Stimulated activated naive CD8-positive, alpha-beta T cell treated with anti-CD3 and anti-CD28 coated beads, Interleukin-15, Interleukin-2, amounts not matched to agents 100 ng/mL and 50 ng/mL, for 24 hours (primary cell): Measurements from ENCODE around the gene MALAT1.
"Not testable (repeated sequence)": the region's sequence is repeated elsewhere in the genome, so short reads cannot be mapped to it uniquely, and the experiment has no call there.

ENCODE experiments used
- H3K27ac Mint-ChIP-seq: one replicate; pipeline ENCODE4 v1.8.0; 2021; ENCODE audit warnings: mild to moderate bottlenecking, mixed read lengths
- H3K27me3 Mint-ChIP-seq: one replicate; pipeline ENCODE4 v1.8.0; 2021; ENCODE audit warnings: mixed read lengths
- H3K36me3 Mint-ChIP-seq: one replicate; pipeline ENCODE4 v1.8.0; 2021; ENCODE audit warnings: low read depth, mixed read lengths
- H3K4me1 Mint-ChIP-seq: one replicate; pipeline ENCODE4 v1.8.0; 2021; ENCODE audit warnings: low read depth, mixed read lengths
- H3K4me3 Mint-ChIP-seq: one replicate; pipeline ENCODE4 v1.8.0; 2021; ENCODE audit warnings: mild to moderate bottlenecking, mixed read lengths
- H3K9me3 Mint-ChIP-seq: one replicate; pipeline ENCODE4 v1.8.0; 2021; ENCODE audit warnings: mixed read lengths

MALAT1 gene

DNA sequence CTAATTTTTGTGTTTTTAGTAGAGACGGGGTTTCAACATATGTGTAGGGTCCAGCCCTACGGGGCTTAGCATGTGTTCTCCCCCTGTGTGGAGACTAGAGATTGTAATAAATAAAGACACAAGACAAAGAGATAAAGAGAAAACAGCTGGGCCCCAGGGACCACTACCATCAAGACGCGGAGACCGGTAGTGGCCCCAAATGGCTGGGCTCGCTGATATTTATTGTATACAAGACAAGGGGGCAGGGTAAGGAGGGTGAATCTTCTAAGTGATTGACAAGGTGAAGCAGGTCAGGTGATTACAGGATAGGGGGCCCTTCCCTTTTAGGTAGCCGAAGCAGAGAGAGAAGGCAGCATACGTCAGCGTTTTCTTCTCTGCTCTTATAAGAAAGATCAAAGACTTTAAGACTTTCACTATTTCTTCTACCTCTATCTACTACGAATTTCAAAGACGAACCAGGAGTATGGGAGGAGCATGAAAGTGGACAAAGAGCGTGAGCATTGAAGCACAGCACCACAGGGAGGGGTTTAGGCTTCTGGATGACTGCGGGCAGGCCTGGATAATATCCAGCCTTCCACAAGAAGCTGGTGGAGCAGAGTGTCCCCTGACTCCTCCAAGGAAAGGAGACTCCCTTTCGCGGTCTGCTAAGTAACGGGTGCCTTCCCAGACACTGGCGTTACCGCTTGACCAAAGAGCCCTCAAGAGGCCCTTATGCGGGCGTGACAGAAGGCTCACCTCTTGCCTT lies 23.1 kb downstream of the MALAT1 start:
- H3K27ac Mint-ChIP-seq, H3K9me3 Mint-ChIP-seq, H3K36me3 Mint-ChIP-seq, H3K27me3 Mint-ChIP-seq: not testable (repeated sequence)
- Mint-ChIP-seq H3K4me3 (peak overlapping the region; percentile 25), H3K4me1 (peaks cover 47% of the 10 kb centered on the region)

DNA sequence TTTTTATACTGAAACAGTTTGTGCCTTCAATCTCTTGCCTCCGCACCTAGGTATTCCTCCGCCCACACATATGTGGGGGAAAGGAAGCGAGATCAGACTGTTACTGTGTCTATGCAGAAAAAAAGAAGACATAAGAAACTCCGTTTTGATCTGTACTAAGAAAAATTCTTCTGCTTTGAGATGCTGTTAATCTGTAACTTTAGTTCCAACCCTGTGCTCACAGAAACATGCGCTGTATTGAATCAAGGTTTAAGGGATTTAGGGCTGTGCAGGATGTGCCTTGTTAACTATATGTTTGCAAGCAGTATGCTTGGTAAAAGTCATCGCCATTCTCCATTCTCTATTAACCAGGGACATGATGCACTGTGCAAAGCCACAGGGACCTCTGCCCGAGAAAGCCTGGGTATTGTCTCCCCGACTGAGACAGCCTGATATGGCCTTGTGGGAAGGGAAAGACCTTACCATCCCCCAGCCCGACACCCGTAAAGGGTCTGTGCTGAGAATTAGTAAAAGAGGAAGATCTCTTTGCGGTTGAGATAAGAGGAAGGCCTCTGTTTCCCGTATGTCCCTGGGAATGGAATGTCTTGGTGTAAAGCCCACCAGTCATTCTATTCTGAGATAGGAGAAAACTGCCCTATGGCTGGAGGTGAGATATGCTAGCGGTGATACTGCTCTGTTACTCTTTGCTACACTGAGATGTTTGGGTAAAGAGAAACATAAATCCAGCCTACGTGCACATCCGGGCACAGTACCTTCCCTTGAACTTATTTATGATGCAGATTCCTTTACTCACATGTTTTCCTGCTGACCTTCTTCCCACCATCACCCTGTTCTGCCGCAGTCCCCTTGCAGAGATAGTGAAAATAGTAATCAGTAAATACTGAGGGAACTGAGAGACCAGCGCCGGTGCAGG lies 24.1 kb downstream of the MALAT1 start:
- H3K27me3 Mint-ChIP-seq, H3K9me3 Mint-ChIP-seq, H3K36me3 Mint-ChIP-seq: not testable (repeated sequence)
- Mint-ChIP-seq H3K27ac (peak overlapping the region; percentile 78), H3K4me1 (peaks cover 49% of the 10 kb centered on the region), H3K4me3 (peak overlapping the region; percentile 75)

DNA sequence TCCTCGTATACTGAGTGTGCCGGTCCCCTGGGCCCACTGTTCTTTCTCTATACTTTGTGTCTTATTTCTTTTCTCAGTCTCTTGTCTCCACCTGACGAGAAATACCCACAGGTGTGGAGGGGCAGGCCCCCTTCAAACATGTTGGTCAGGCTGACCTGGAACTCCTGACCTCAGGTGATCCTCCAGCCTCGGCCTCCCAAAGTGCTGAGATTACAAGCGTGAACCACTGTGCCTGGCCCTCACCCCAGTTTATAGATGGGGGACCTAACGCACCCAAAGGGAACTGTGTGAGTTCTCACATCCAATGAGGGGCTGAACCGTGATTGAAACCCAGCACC lies 24.8 kb downstream of the MALAT1 start:
- not testable (repeated sequence) for H3K36me3 Mint-ChIP-seq, H3K9me3 Mint-ChIP-seq, H3K27me3 Mint-ChIP-seq
- Mint-ChIP-seq H3K27ac (peak overlapping the region; percentile 78), H3K4me3 (peak overlapping the region; percentile 75), H3K4me1 (peaks cover 50% of the 10 kb centered on the region)

DNA sequence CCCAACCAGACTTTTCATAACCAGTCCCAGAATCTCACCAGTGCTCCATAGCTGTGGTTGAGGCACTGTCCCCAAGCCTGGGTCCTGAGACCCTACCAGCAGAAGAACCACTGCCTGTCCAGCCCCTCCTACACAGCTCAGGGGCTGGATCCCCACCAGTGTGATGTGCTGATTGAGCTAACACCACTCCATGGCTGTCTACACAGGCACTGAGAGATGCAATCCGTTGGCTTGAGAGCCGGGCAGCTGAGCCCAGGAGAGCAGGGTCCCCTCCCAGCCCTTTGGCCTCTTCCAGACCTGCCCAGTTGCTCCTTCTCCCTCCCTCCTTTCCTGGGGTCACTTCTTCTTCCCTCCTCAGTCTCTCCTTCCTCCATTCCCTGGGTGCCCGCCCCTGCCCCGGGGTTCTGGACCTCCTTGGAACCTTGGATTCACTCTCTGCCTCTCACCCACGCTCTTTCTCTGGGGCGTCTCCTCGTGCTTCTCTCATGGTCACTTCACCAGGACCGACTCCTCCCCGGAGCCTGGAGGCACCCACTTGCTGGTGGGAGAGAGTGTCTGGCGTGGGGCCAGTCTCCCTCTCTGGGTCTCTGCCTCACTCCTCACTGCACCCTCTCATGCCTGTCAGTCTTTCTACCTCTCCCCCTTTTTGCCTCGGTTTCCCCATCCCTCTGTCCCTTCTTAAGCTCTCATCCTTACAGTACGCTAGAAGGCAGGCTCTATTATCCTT lies 25.3 kb downstream of the MALAT1 start:
- Mint-ChIP-seq H3K4me1 (peaks cover 54% of the 10 kb centered on the region), H3K36me3 (peaks cover 15% of the 10 kb centered on the region), H3K27ac (peak overlapping the region; percentile 79), H3K4me3 (peak overlapping the region; percentile 75), H3K27me3 (no peaks in the 10 kb centered on the region), H3K9me3 (no peaks in the 10 kb centered on the region)

DNA sequence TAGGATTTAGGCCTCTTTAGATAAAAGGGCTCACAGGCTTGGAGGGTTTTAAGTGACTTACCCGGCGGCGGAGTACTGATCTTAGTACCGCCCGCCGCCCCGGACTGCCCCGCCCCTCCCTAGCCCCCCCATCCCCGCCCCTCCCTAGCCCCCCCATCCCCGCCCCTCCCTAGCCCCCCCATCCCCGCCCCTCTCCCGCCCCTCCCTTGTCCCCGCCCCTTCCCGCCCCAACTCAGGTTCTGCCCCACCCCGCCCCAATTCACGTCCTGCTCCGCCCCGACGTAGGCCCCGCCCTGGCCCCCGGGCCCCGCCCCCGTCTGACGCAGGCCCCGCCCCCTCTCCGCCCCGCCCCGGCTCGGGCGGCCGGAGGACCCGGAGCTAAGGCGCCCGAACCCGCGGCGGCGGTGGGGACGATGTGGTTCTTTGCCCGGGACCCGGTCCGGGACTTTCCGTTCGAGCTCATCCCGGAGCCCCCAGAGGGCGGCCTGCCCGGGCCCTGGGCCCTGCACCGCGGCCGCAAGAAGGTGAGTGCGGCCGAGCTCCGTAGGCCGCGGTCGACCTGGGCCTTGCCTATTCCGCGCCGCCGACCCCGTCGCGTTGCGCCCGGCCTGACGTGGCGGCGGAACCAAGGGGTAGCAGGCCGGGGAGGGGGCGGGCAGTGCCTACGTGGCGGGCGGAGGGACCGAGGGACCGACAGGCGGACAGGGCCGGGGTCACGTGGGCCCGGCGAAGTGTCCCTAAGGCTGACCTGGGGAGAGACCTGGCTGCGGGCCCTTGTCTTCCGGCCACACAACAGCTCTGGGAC lies 26.1 kb downstream of the MALAT1 start, which contains the start of gene SCYL1:
Gene SCYL1, plus strand, starts transcription at position 343 of the 805 bp plus-strand sequence. Its CDS starts 71 bp downstream, at position 414.
- H3K27me3 Mint-ChIP-seq: no peaks in the 10 kb centered on the region
- peaks cover 18% of the 10 kb centered on the region for H3K36me3 Mint-ChIP-seq

DNA sequence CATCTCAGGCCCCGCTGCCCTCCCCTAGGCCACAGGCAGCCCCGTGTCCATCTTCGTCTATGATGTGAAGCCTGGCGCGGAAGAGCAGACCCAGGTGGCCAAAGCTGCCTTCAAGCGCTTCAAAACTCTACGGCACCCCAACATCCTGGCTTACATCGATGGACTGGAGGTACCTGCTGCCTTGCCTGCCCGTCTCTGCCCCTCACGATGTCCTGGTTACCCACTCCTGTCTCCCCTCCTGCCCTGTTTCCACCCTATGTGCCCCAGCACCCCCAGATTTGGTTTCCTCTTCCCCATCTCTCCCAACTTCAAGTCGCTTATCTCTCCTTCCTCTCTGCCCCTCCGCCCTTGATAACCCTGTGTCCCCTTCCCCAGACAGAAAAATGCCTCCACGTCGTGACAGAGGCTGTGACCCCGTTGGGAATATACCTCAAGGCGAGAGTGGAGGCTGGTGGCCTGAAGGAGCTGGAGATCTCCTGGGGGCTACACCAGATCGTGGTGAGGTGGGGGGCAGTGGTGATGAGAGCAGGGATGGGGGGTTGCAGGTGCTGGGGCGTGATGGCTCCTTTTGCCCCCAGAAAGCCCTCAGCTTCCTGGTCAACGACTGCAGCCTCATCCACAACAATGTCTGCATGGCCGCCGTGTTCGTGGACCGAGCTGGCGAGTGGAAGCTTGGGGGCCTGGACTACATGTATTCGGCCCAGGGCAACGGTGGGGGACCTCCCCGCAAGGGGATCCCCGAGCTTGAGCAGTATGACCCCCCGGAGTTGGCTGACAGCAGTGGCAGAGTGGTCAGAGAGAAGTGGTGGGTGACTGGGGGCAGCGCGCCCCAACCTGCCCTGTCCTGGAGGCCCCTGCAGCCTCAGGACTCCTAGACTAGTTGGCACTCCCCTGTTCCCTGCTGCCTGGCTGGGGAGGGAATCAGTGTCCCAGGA lies 27.0 kb downstream of the MALAT1 start:
- no peaks in the 10 kb centered on the region for H3K9me3 Mint-ChIP-seq
- H3K27ac Mint-ChIP-seq: peak overlapping the region; percentile 77
- H3K27me3 Mint-ChIP-seq: no peaks in the 10 kb centered on the region
- H3K36me3 Mint-ChIP-seq: peaks cover 23% of the 10 kb centered on the region
- H3K4me3 Mint-ChIP-seq: peak overlapping the region; percentile 87
- peaks cover 64% of the 10 kb centered on the region for H3K4me1 Mint-ChIP-seq

More for the DNA sequence above, 26.1 kb downstream of the MALAT1 start, which contains the start of gene SCYL1:
- H3K4me3 Mint-ChIP-seq: peak within 1 kb of the TSS; percentile 87
- H3K27ac Mint-ChIP-seq: peak within 1 kb of the TSS; percentile 79
- H3K4me1 Mint-ChIP-seq: peaks cover 60% of the 10 kb centered on the region
- no peaks in the 10 kb centered on the region for H3K9me3 Mint-ChIP-seq

DNA sequence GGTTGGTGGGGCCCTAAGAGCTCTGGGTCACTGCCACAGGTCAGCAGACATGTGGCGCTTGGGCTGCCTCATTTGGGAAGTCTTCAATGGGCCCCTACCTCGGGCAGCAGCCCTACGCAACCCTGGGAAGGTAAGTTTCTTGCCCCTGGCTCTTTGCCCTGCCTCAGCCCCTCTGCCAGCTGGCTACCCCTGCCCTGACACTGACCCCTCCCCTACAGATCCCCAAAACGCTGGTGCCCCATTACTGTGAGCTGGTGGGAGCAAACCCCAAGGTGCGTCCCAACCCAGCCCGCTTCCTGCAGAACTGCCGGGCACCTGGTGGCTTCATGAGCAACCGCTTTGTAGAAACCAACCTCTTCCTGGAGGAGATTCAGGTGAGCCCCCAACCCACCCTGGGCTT lies 27.9 kb downstream of the MALAT1 start:
- peak overlapping the region; percentile 87 for H3K4me3 Mint-ChIP-seq
- peaks cover 32% of the 10 kb centered on the region for H3K36me3 Mint-ChIP-seq
- H3K27ac Mint-ChIP-seq: no peak overlapping the region
- no peaks in the 10 kb centered on the region for H3K27me3 Mint-ChIP-seq
- H3K4me1 Mint-ChIP-seq: peaks cover 62% of the 10 kb centered on the region
- H3K9me3 Mint-ChIP-seq: no peaks in the 10 kb centered on the region

DNA sequence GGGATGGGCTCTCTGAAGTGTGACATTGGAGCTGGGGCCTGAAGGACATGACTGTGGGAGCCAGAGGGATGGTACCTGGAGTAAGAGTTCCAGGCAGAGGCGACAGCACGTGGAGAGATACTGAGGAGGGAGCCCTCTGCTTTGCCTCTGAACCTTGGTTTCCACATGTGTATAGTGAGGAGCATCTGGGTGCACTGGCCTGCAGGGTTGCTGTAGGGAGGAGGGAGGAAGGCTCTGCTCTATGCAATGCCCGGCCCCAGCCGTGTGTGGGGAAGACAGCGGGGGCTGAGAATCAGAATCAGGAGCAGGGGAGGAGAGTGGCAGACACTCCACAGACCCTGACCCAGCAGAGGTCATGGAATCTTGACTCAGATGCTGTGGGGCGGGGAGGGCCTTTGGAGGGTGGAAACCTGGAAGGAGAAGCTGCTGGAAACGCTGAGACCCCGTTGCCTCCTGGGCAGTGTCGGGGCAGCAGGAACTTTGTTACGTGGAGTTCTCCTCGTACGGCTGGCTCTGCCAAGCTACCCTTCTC lies 30.0 kb downstream of the MALAT1 start:
- Mint-ChIP-seq H3K9me3 (no peaks in the 10 kb centered on the region), H3K36me3 (peaks cover 42% of the 10 kb centered on the region), H3K27ac (peak overlapping the region; percentile 22), H3K27me3 (no peaks in the 10 kb centered on the region), H3K4me3 (no peak overlapping the region), H3K4me1 (peaks cover 40% of the 10 kb centered on the region)

DNA sequence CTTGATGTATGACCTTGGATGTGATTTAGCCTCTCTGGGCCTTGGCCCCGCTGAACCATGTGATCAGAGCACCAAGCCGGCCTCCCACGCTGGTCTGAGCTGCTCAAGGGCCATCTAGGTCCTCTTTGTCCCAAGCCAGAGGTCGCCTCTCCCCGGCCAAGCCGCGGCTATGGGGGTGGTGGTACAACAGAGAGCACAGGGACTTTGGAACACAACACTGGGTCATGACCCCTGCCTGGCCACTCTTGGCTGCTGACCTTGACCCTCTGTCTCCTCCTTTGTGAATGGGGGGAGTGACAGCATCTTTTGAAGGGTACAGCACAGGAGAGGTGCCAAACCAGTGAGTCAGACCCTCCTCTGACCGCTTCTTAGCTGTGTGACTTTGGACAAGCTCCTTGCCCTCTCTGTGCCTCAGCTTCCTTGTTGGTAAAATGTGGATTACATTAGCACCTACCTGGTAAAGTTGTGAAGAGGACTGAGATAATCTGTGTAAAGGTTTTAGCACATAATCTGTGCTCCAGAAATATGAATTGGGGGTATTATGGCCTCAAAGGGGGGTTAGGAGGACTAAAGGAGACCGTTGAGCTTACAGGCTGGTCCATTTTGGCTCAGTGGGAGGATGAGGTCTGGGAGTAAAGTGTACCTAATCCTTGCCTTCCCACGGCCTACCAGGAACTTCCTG lies 30.8 kb downstream of the MALAT1 start:
- H3K27ac Mint-ChIP-seq: no peak overlapping the region
- no peak overlapping the region for H3K4me3 Mint-ChIP-seq
- H3K36me3 Mint-ChIP-seq: peaks cover 42% of the 10 kb centered on the region
- no peaks in the 10 kb centered on the region for H3K9me3 Mint-ChIP-seq
- H3K4me1 Mint-ChIP-seq: peaks cover 33% of the 10 kb centered on the region
- H3K27me3 Mint-ChIP-seq: no peaks in the 10 kb centered on the region

DNA sequence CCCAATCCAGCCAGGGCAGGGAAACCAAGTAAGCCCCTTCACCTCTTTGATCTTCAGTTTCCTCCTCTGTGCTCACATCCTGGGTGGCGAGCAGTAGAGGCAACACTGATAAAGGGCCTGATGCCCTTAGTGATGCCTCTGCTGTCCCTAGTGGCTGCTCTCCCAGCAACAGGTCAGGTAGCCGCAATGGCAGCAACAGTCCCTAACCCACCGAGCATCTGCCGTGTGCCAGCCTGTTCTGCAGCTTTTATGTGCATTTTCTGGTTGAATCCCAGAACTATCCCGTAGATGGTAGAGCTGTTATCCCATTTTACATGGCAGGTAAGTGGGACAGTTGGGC lies 31.3 kb downstream of the MALAT1 start:
- H3K27ac Mint-ChIP-seq: no peak overlapping the region
- H3K36me3 Mint-ChIP-seq: peaks cover 42% of the 10 kb centered on the region
- H3K27me3 Mint-ChIP-seq: no peaks in the 10 kb centered on the region
- no peak overlapping the region for H3K4me3 Mint-ChIP-seq
- no peaks in the 10 kb centered on the region for H3K9me3 Mint-ChIP-seq
- H3K4me1 Mint-ChIP-seq: peaks cover 32% of the 10 kb centered on the region

DNA sequence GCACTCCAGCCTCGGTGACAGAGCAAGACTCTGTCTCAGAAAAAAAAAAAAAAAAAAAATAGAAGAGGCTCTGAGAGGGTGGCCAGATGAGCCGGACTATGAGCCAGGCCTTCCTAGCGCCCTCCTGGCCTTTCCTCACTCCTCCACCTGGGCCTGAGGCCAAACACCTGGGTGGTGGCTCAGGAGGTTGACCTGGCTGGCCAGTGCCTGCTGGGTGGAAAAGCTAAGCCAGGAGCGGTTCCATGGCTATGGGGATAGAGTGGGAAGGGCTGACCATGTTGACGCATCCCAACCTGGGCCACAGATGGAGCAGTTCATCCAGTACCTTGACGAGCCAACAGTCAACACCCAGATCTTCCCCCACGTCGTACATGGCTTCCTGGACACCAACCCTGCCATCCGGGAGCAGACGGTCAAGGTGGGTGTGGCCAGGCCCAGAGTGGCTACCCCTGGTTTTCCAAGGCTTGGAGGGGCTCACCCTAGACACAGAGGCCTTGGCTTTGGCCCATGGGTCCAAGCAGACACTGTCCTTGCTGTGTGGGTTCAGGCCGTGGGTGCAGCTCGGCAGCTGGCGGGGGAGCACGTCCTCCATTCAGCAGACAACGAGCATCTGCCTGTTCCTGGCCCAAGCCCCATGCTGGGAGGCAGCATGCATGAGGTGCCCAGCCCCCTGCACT lies 33.7 kb downstream of the MALAT1 start:
- H3K36me3 Mint-ChIP-seq: peaks cover 44% of the 10 kb centered on the region
- H3K4me3 Mint-ChIP-seq: no peak overlapping the region
- no peaks in the 10 kb centered on the region for H3K27me3 Mint-ChIP-seq
- H3K4me1 Mint-ChIP-seq: peaks cover 14% of the 10 kb centered on the region
- H3K27ac Mint-ChIP-seq: no peak overlapping the region
- no peaks in the 10 kb centered on the region for H3K9me3 Mint-ChIP-seq

DNA sequence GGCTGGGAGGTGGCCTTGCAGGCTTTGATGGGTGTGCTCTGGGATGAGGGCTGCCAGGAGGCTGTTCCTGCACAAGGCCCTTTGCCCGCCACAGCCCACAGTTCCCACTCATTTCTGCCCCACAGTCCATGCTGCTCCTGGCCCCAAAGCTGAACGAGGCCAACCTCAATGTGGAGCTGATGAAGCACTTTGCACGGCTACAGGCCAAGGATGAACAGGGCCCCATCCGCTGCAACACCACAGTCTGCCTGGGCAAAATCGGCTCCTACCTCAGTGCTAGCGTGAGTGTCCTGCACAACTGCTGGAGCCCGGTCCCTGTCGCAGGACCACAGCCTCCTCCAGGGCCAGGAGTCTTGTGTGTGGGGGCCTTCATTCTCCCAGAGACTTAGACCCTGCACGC lies 36.3 kb downstream of the MALAT1 start:
- Mint-ChIP-seq H3K27ac (no peak overlapping the region), H3K27me3 (no peaks in the 10 kb centered on the region), H3K4me3 (no peak overlapping the region), H3K4me1 (peaks cover 2% of the 10 kb centered on the region), H3K9me3 (no peaks in the 10 kb centered on the region), H3K36me3 (peaks cover 28% of the 10 kb centered on the region)
